ENCODE data around the gene DNAH11.
"Not testable (repeated sequence)": the region's sequence is repeated elsewhere in the genome, so short reads cannot be mapped to it uniquely, and the experiment has no call there.

The DNAH11 gene

GRCh38 chr7:21850531-21851285 lies 307.9 kb downstream of the DNAH11 start:
- no peak overlapping the region for H3K27ac ChIP-seq (replicated peaks)

GRCh38 chr7:21851559-21851967 lies 308.7 kb downstream of the DNAH11 start:
- Histone ChIP-seq H3K27me3 (ENCODE audit: insufficient read depth, poor library complexity, severe bottlenecking) (no peaks in the 10 kb centered on the region), H3K27ac (replicated peaks) (no peak overlapping the region), H3K4me3 (replicated peaks; ENCODE audit: insufficient read depth, low read length) (no peak overlapping the region)
- TF ChIP-seq POLR2AphosphoS5 (IDR thresholded peaks at IDR 0.05; ENCODE audit: low read depth) (no peak), GABPA (IDR thresholded peaks at IDR 0.05; ENCODE audit: low read depth) (no peak), REST (IDR thresholded peaks at IDR 0.05; ENCODE audit: insufficient replicate concordance, low read depth) (no peak), CTCF (IDR thresholded peaks at IDR 0.05; ENCODE audit: insufficient read depth, low read length) (no peak), SPI1 (IDR thresholded peaks at IDR 0.05; ENCODE audit: borderline replicate concordance, low read depth) (no peak)
- no peak for DNase-seq (ENCODE audit: low read depth in 1 of 2, low spot score in 1 of 2)

More at GRCh38 chr7:21850531-21851285, 307.9 kb downstream of the DNAH11 start:
- Histone ChIP-seq H3K4me3 (replicated peaks; ENCODE audit: insufficient read depth, low read length) (no peak overlapping the region), H3K27me3 (ENCODE audit: insufficient read depth, poor library complexity, severe bottlenecking) (no peaks in the 10 kb centered on the region)
- TF ChIP-seq GABPA (IDR thresholded peaks at IDR 0.05; ENCODE audit: low read depth) = no peak
- no peak for TF ChIP-seq POLR2AphosphoS5 (IDR thresholded peaks at IDR 0.05; ENCODE audit: low read depth)
- TF ChIP-seq REST (IDR thresholded peaks at IDR 0.05; ENCODE audit: insufficient replicate concordance, low read depth) = no peak
- no peak for TF ChIP-seq SPI1 (IDR thresholded peaks at IDR 0.05; ENCODE audit: borderline replicate concordance, low read depth)
- TF ChIP-seq CTCF (IDR thresholded peaks at IDR 0.05; ENCODE audit: insufficient read depth, low read length) = no peak
- DNase-seq (ENCODE audit: low read depth in 1 of 2, low spot score in 1 of 2) = no peak

GRCh38 chr7:21865631-21866204 lies 322.9 kb downstream of the DNAH11 start:
- not testable (repeated sequence) for H3K27me3 ChIP-seq (ENCODE audit: insufficient read depth, poor library complexity, severe bottlenecking); H3K4me3 ChIP-seq (replicated peaks; ENCODE audit: insufficient read depth, low read length); H3K27ac ChIP-seq (replicated peaks); DNase-seq (ENCODE audit: low read depth in 1 of 2, low spot score in 1 of 2)

- TF ChIP-seq GABPA (IDR thresholded peaks at IDR 0.05; ENCODE audit: low read depth) (no peak), CTCF (IDR thresholded peaks at IDR 0.05; ENCODE audit: insufficient read depth, low read length) (no peak), SPI1 (IDR thresholded peaks at IDR 0.05; ENCODE audit: borderline replicate concordance, low read depth) (no peak), REST (IDR thresholded peaks at IDR 0.05; ENCODE audit: insufficient replicate concordance, low read depth) (no peak), POLR2AphosphoS5 (IDR thresholded peaks at IDR 0.05; ENCODE audit: low read depth) (no peak)
- Histone ChIP-seq H3K27ac (replicated peaks) (no peak overlapping the region), H3K27me3 (ENCODE audit: insufficient read depth, poor library complexity, severe bottlenecking) (no peaks in the 10 kb centered on the region), H3K4me3 (replicated peaks; ENCODE audit: insufficient read depth, low read length) (no peak overlapping the region)
- DNase-seq (ENCODE audit: low read depth in 1 of 2, low spot score in 1 of 2) = no peak
Observed at GRCh38 chr7:21866731-21867130, 323.9 kb downstream of the DNAH11 start.
